ENCODE data around the gene PLXDC1.

Gene PLXDC1

GRCh38 chr17:39115135-39115534 lies 36.3 kb downstream of the PLXDC1 start:
- TF ChIP-seq GATA1 (IDR thresholded peaks at IDR 0.05; ENCODE audit: low read depth, low read length) (no peak), POLR2A (IDR thresholded peaks at IDR 0.05; ENCODE audit: low read length) (no peak)
- no peak for DNase-seq

DNA sequence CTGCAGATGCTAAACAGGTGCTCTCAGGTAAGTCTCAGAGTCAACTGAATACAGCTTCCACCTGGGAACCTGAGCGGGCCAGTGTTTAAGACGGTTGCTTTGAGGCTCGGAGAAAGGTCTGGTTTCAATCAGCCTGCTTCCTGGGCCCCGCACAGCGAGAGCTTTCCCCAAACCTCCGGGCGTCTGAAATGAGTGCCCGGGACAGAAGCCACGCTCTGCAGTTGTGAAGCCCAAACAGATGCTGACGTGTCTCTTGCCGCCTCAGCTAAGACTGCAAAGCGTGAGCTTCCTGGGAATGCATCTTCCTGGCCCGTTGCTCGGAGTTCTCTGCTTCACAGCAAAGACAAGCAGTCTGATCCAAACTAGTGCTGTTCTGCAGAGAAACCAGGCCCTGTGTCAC lies 36.7 kb downstream of the PLXDC1 start:
- DNase-seq = no peak
- TF ChIP-seq GATA1 (IDR thresholded peaks at IDR 0.05; ENCODE audit: low read depth, low read length) = no peak
- TF ChIP-seq POLR2A (IDR thresholded peaks at IDR 0.05; ENCODE audit: low read length) = no peak

DNA sequence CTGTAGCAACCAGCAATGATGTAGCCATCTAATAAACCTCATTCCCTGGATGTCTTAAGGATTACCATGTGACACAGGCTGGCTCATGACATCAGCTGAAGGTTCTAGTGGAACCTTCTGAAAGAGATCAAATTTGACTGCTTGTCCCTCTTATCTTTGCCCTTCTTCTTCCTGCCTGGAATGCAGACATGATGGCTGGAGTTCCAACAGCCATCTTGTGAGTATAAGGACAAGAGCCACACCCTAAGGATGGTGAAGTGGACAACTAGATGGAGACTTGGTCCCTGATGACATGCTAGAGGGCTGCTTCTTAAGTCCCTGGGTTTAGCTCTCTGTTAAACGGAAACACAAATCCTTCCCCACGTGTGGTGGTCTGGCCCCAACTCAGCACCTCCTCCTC lies 37.6 kb downstream of the PLXDC1 start:
- TF ChIP-seq POLR2A (IDR thresholded peaks at IDR 0.05; ENCODE audit: low read length) (no peak), GATA1 (IDR thresholded peaks at IDR 0.05; ENCODE audit: low read depth, low read length) (no peak)
- DNase-seq = no peak

DNA sequence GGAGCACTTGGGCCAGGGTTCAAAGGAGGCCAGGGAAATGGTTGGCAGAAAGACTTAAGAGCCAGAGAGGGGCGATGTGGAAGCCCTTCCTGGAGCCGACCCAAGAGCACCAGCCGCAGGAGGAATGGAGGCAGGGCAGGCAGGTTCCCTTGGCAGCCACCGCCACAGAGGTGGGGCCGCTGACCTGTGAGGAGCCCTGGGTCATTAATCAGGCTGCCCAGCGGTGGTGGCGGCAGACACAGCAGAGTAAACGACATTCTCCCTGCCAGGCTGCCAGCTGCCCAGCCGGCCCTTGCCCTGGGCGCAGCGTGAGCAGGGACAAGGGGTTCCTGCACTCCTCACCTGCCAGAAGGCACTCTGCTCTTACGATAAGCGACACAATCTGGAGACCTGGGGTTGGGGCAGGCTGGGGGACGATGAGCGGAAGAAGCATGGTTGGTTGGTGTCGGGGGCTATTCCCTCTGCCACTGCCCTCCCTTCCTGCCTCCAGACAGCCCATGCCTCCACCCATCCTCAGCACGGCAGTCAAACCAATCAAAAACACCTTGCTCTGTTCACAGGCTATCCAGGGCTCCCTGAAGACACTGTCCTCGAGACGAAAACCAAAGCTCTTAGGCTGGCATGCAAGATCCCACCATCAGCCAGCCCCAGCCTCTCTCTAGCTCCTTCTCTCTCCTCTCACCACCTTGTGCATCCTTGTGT lies 40.9 kb downstream of the PLXDC1 start:
- TF ChIP-seq POLR2A (IDR thresholded peaks at IDR 0.05; ENCODE audit: low read length) = no peak
- TF ChIP-seq GATA1 (IDR thresholded peaks at IDR 0.05; ENCODE audit: low read depth, low read length) = no peak
- DNase-seq = no peak

DNA sequence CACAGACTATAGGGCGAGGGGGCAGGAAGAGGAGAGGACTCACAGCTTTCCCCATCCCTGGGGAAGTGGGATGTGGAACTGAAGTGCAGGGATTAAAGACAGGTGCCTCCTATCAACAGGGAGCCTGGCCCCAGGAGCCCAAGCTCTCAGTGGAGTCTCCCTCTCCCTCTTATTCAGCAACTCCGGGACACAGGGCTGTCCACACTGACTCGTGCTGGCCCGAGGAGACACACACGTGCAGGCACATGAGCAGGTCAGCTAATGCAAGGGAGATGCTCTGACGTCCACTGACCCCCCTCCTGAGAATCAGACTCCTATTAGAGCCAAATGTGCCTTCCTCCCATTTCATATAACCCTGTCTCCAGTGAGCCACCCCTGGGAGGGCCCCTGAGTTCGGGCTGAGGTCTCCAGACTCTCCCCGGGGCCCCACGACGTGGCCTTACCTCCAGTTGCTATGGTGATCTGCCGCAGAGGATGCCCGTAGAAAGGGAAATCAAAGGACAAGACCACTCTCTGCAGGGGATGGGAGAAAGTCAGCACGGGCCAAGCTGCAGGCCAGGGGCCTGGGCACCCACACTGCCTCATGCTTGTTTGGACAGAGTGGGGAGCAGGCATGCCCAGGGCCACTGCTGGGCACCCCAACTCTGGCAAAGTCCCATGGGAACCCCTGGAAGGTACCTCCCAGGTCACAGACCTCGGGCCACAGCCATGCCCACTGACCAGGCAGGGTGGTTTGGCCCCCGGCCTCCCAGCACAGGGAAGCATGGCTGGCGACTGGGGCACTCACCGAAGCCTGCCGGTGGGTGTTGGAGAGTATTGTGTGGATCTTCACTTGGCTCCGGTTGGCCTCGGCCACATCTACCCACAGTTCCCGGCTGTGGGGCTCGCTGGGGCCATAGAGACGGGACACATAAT lies 42.7 kb downstream of the PLXDC1 start:
- TF ChIP-seq GATA1 (IDR thresholded peaks at IDR 0.05; ENCODE audit: low read depth, low read length) (no peak), POLR2A (IDR thresholded peaks at IDR 0.05; ENCODE audit: low read length) (no peak)
- no peak for DNase-seq

DNA sequence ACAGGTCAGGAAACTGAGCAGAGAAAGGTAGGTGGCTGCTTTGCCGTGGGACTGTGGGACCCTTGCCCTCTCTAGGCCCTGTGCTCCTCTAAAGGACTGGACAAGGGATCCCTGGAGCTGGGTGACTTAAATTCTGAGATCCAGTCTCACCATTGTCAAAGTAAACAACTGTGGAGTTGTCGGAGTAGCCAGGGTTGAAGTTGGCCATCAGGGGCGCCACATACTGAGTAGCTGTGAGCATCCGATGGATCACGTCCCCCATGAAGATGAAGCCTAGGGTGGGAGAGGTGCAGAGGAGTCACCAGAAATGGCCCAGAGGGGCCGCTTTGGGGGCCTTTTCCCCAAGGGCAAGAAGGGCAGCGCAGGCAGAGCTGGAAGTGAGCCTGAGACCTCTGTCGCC lies 43.5 kb downstream of the PLXDC1 start:
- TF ChIP-seq POLR2A (IDR thresholded peaks at IDR 0.05; ENCODE audit: low read length) (no peak), GATA1 (IDR thresholded peaks at IDR 0.05; ENCODE audit: low read depth, low read length) (no peak)
- no peak for DNase-seq

DNA sequence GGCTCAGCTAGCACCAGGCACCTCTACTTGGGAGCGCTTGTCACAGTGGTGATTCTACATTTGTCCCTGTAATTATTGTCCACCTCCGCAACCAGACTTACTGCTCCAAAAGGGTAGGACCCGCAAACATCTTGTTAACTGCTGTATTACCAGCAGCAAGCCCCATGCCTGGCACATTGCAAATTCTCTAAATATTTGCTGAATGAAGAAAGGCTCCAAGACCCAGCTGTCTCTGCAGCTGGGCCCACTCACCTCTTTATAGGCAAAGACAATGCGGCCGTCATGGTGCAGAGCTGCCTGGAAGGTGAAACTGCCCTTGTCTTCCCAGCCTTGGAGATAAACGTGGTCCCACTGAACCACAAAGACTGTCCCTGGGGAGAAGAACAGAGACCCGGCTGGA lies 44.3 kb downstream of the PLXDC1 start:
- DNase-seq = no peak
- no peak for TF ChIP-seq POLR2A (IDR thresholded peaks at IDR 0.05; ENCODE audit: low read length)
- TF ChIP-seq GATA1 (IDR thresholded peaks at IDR 0.05; ENCODE audit: low read depth, low read length) = no peak

- no peak for DNase-seq
- TF ChIP-seq POLR2A (IDR thresholded peaks at IDR 0.05; ENCODE audit: low read length) (no peak), GATA1 (IDR thresholded peaks at IDR 0.05; ENCODE audit: low read depth, low read length) (no peak)
Measured at GRCh38 chr17:39105705-39106104, 45.7 kb downstream of the PLXDC1 start.

- TF ChIP-seq GATA1 (IDR thresholded peaks at IDR 0.05; ENCODE audit: low read depth, low read length) (no peak), POLR2A (IDR thresholded peaks at IDR 0.05; ENCODE audit: low read length) (no peak)
- DNase-seq = no peak
Measured at GRCh38 chr17:39104657-39105056, 46.8 kb downstream of the PLXDC1 start.

DNA sequence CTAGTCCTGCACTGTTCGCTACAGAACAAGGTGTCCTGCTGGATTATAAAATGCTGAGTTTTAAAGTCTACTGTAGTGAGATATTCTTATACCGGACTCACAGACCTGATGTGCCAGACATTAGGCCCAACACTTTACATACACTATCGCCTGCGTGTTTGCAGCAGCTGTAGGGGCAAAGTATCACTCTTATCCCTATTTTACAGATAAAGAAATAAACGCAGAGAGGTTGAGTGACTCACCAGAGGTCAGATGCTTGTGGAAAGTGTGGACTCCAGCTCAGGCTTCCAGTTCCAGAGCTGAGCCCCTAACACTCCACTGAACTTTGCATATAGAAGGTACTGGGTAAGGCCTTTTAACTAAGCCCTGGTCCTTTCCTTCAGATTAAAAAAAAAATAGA lies 47.4 kb downstream of the PLXDC1 start:
- DNase-seq = no peak
- TF ChIP-seq GATA1 (IDR thresholded peaks at IDR 0.05; ENCODE audit: low read depth, low read length) (no peak), POLR2A (IDR thresholded peaks at IDR 0.05; ENCODE audit: low read length) (no peak)

DNA sequence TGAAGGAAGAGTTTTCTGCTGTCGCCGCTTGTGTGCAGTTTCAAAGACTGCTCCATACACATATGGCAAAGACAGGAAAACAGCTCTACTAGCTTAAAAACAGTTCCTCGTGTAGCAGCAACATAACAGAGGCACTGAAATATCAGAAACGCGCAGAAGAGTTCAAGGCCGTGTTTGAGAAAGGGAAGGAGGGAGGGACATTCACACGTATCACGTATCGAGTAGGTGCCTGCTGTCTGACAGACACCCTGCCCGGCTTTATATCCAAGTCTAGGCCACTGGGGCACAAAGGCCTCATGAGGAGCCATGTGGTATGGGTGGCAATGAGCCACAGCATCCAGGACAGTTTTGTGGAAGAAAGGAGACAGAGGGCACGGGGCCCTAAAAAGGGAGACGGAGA lies 50.3 kb downstream of the PLXDC1 start:
- TF ChIP-seq GATA1 (IDR thresholded peaks at IDR 0.05; ENCODE audit: low read depth, low read length) = no peak
- no peak for TF ChIP-seq POLR2A (IDR thresholded peaks at IDR 0.05; ENCODE audit: low read length)
- no peak for DNase-seq

GRCh38 chr17:39100530-39100929 lies 50.9 kb downstream of the PLXDC1 start:
- TF ChIP-seq POLR2A (IDR thresholded peaks at IDR 0.05; ENCODE audit: low read length) = no peak
- no peak for TF ChIP-seq GATA1 (IDR thresholded peaks at IDR 0.05; ENCODE audit: low read depth, low read length)
- no peak for DNase-seq

GRCh38 chr17:39099663-39100286 lies 51.7 kb downstream of the PLXDC1 start:
- TF ChIP-seq POLR2A (IDR thresholded peaks at IDR 0.05; ENCODE audit: low read length) = no peak
- no peak for TF ChIP-seq GATA1 (IDR thresholded peaks at IDR 0.05; ENCODE audit: low read depth, low read length)
- DNase-seq = no peak

DNA sequence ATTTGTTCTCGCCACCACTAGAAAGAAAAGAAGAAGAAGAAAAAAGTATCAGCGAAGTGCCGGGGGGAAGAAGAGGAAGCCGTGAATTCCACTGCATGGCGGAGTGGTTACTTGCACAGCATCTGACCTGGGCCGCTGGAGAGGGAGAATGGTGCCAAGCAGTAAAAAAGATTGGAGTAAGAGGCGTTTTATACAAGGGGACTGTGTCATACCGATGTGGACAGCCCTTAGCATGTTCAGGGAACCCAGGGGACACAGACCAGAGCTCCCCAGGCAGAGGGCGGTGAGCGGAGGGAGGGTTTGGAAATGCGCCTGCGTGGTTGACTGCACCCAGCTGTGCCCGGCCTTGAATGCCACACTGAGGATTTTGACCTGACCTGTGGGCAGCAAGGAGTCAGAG lies 52.8 kb downstream of the PLXDC1 start:
- TF ChIP-seq POLR2A (IDR thresholded peaks at IDR 0.05; ENCODE audit: low read length) = no peak
- no peak for TF ChIP-seq GATA1 (IDR thresholded peaks at IDR 0.05; ENCODE audit: low read depth, low read length)
- no peak for DNase-seq

Measured in erythroblast (primary cell).